Measurements from ENCODE around the gene CALHM3.

- no peak for TF ChIP-seq ZNF263 (CRISPR knock-in tag; IDR thresholded peaks at IDR 0.05)
- TF ChIP-seq FOXP1 (IDR thresholded peaks at IDR 0.05): no peak
- TF ChIP-seq FOXP1 (CRISPR knock-in tag; IDR thresholded peaks at IDR 0.05): no peak
- TF ChIP-seq EZH2 (conservative IDR thresholded peaks at IDR 0.05; ENCODE audit: low read depth, low read length): no peak
Observed at GRCh38 chr10:103439776-103440175, 39.3 kb downstream of the CALHM3 start.
